Skeletal muscle cell (primary cell): ENCODE data around the gene EPHA3.

Experiments
- DNase-seq: peaks from one replicate; pipeline ENCODE4 v3.0.0-alpha.2; 2010; ENCODE audit warnings: low read depth
- H3K4me3 ChIP-seq: 2 replicates; pipeline ENCODE4 v1.5.1; 2011; ENCODE audit warnings: low read depth, mild to moderate bottlenecking, control low read depth, low read length, moderate library complexity

EPHA3 gene

DNA sequence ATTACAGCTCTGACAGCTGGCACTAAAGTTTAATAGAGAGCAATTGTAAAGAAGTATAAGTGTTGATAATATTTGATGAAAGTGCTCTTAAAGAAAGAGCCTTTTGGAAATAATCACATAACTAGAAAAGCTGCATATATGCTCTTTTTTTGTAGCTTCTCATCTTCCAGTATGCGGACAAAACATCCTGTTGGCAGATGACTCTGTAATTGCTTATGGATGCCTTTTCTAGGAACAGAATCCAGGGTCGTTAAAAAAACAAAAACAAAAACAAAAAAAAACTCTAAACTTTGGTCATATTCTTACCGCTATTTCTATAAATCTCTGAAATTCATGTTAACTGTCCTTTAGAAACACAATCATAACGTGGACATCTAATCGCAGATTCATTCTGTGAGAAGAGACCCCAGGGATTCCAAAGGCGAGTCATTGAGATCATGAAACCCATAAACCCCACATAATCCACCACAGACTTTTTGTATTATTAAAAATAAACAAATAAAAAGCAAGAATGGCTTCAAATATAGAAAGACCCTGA is 109.8 kb downstream of the EPHA3 start:
- no peak overlapping the region for H3K4me3 ChIP-seq
- DNase-seq = no peak

DNA sequence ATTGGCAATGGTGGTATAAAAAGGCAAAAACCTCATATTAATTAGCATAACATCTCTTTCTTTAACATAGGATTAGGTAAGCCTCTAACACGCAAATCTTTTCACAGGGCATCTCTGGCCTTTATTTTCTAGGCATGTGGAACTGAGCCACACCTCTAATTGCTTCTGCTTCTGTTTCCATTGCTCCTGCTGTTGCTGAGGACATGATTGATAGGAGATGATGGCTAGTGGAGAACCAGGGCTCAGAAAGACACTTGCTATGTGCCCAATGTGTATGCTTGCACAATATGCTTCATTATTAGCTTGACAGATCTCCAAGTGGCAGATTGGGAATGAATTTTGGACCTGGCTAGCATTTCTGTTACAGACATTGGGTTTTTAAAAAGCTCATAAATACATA is 114.5 kb downstream of the EPHA3 start:
- DNase-seq = no peak

DNA sequence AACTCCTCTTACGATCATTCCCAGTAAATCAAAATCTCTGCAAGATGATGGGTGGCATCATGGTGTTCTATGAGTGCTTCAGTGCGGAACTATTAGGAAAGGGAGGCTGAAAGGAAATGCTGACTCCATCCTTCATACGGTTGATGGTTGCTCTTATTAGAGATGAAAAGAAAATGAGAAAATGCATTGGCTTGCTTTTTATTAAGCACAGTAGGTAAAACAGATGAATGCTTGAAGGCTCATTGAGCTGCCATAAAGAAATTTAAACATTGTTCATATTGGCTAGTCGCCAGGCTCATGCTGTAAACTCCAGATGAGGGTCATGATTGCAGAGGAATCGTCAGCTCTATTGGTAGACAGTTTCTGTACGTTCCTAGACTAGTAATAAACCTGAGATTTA is 115.8 kb downstream of the EPHA3 start:
- DNase-seq = peak; percentile 9
- H3K4me3 ChIP-seq = no peak overlapping the region

More for the DNA sequence above, 114.5 kb downstream of the EPHA3 start:
- H3K4me3 ChIP-seq = no peak overlapping the region

DNA sequence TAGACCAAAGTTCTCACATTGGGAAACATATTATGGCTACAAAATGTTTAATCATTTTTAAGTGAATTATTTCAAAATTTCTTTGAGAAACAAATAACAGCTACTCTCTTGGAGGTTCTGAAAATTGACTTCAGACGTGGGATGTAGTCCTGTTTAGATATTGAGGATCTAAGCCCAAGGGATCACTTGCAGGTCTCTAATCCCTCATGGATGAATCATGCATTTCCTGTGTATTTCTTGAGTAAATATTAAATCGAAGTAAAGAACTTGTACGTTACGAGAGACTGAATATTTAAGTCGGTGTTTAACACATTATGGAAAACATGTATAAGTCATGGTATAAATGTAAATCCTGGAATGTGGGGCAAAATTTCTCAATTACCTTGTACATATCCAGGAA is 119.8 kb downstream of the EPHA3 start:
- peak; percentile 34 for DNase-seq
- H3K4me3 ChIP-seq = no peak overlapping the region

- DNase-seq = peak; percentile 17
- H3K4me3 ChIP-seq = no peak overlapping the region
Measured at GRCh38 chr3:89227634-89228033, 120.2 kb downstream of the EPHA3 start.

- no peak for DNase-seq
- no peak overlapping the region for H3K4me3 ChIP-seq
Measured at GRCh38 chr3:89232155-89232554, 124.7 kb downstream of the EPHA3 start.

- H3K4me3 ChIP-seq = no peak overlapping the region
- no peak for DNase-seq
Measured at GRCh38 chr3:89234620-89235019, 127.2 kb downstream of the EPHA3 start.

DNA sequence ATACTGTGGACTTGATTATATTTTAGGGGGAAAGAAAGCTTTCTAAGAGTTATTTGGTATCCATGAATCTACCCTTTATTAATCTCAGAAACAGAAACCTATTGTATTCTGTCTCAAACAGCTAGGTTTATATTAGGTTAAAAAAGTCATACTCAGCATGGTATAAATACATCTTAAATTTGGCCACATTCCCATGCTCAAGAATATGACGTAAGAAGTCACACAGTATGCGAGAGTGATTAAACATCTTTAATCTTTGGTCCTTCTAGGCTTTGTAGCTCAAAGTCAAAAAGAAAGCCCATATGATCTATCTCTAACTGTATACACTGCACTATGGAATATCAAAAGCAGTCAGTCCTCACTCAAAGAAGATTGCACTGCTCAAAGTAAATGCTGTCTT is 131.4 kb downstream of the EPHA3 start:
- no peak overlapping the region for H3K4me3 ChIP-seq
- no peak for DNase-seq

GRCh38 chr3:89239774-89240173 is 132.4 kb downstream of the EPHA3 start:
- H3K4me3 ChIP-seq = no peak overlapping the region
- no peak for DNase-seq

GRCh38 chr3:89245612-89246011 is 138.2 kb downstream of the EPHA3 start:
- no peak for DNase-seq
- no peak overlapping the region for H3K4me3 ChIP-seq

- DNase-seq = no peak
- H3K4me3 ChIP-seq = no peak overlapping the region
Measured at GRCh38 chr3:89246326-89246725, 138.9 kb downstream of the EPHA3 start.

GRCh38 chr3:89250742-89251141 is 143.3 kb downstream of the EPHA3 start:
- DNase-seq = no peak
- no peak overlapping the region for H3K4me3 ChIP-seq

DNA sequence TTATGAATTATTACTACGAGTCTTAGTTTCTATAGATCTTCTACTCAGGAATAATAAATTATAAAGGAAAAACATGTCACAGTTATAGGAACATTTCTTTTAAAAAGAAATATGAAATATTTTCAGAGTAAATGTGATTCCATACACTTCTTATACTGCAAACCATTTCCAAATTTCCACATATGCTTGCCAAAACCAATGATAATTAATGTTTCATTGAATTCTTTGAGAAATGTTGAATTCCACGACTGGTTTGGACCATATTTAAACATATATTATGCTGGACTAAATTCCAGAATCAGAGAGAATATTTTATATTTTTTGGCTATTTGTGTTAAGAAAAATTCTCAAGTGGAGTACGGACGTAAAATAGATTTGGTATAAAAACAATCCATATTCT is 144.6 kb downstream of the EPHA3 start:
- no peak for DNase-seq

DNA sequence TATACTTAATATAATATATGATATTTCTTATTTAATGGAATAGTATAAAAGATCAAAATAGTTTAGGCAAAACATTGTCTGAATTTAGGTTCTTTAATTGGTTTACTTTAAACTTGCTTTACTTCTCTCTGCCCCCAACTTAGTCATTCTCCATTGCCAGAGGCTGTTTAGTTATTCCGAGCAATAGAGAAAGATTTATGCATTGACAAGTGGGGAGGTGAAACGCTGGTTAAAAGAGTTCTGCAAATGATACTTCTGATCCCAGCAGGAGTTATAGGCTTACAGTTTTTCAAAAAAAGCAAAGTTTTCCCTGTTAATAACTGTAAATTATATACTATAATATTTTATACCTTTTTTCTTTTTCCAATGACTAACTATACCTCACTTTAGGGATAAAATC is 145.4 kb downstream of the EPHA3 start:
- DNase-seq = no peak
- no peak overlapping the region for H3K4me3 ChIP-seq

More for the DNA sequence above, 144.6 kb downstream of the EPHA3 start:
- H3K4me3 ChIP-seq = no peak overlapping the region

DNA sequence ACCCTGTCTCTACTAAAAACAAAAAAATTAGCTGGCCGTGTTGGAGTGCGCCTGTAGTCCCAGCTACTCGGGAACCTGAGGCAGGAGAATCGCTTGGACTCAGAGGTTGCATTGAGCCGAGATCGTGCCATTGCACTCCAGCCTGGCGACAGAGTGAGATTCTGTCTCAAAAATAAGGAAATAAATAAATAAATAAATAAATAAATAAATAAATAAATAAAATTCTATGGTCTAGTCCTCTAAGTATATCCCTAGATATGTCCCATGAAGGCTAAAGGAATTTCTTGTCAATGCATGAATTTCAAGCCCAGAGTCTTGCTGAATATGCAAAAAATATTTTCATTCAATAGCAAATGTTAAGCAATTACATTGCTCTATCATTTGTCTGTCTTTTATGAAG is 149.0 kb downstream of the EPHA3 start:
- no peak overlapping the region for H3K4me3 ChIP-seq
- DNase-seq = no peak

- no peak overlapping the region for H3K4me3 ChIP-seq
- DNase-seq = no peak
Measured at GRCh38 chr3:89256882-89257281, 149.5 kb downstream of the EPHA3 start.

- no peak for DNase-seq
- H3K4me3 ChIP-seq = no peak overlapping the region
Measured at GRCh38 chr3:89260721-89261120, 153.3 kb downstream of the EPHA3 start.

- DNase-seq = no peak
- H3K4me3 ChIP-seq = no peak overlapping the region
Measured at GRCh38 chr3:89261673-89262072, 154.3 kb downstream of the EPHA3 start.

DNA sequence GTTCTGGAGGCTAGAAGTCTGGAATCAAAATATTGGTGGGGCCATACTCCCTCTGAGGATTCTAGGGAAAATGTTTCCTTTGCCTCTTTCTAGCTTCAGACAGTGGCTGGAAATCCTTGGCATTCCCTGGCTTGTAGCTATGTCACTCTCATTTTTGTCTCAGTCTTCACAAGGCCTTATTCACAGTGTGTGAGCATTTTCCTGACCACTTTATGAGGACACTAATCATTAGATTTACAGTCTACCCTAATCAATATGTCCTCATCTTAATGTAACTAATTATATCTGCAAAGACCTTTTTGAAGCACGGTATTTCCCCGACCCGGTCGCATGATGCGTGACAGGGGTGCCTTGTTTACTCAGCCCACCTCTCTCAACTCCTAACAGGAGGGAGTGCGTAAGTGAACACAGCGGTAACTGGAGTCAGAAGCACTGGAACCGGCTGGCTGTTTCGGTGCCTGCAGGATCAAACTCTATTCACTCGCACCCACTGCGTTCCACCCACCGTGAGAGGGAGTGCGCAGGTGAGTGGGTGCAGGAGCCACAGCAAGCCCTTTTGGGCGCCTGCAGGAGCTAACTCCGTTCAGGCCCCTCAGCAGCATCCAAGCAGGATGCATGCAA is 155.0 kb downstream of the EPHA3 start:
- no peak overlapping the region for H3K4me3 ChIP-seq
- DNase-seq = no peak

DNA sequence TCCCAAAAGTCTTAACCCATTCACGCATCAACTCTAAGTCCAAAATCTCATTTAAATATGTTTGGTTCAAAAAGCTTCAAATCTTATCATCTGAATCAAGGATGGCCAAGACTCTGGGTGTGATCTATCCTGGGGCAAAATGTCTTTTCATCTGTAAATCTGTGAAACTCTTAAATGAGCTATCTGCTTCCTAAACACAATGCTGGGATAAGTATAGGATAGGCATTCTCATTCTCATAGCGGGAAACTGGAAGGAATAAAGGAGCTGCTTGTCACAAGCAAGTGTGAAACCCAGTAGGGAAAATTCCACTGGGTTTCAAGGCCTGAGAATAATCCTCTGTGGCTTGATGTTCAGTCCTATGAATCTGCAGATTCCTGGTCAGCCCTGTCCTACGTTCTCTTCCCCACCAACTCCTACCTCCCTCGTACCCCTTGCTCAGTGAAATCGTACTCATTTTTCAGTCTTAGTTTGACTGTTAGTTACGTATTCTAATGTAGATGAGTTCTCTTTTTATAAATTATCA is 156.7 kb downstream of the EPHA3 start:
- no peak for DNase-seq
- no peak overlapping the region for H3K4me3 ChIP-seq

GRCh38 chr3:89266074-89266473 is 158.7 kb downstream of the EPHA3 start:
- no peak for DNase-seq
- H3K4me3 ChIP-seq = no peak overlapping the region
